Neuron (in vitro differentiated cells): Measurements from ENCODE around the gene PUS1.
"Not testable (repeated sequence)": the region's sequence is repeated elsewhere in the genome, so short reads cannot be mapped to it uniquely, and the experiment has no call there.

Source experiments
- H2AFZ ChIP-seq: one replicate; pipeline ENCODE4 v1.6.1; 2013; ENCODE audit warnings: low read depth, mild to moderate bottlenecking, inconsistent platforms, low read length, moderate library complexity
- H3K27me3 ChIP-seq: one replicate; pipeline ENCODE4 v1.6.1; 2013; ENCODE audit warnings: low read length; ENCODE audit not compliant: insufficient read depth
- H3K36me3 ChIP-seq: one replicate; pipeline ENCODE4 v1.6.1; 2013; ENCODE audit warnings: low read length; ENCODE audit not compliant: insufficient read depth
- H3K4me1 ChIP-seq: one replicate; pipeline ENCODE4 v1.6.1; 2013; ENCODE audit warnings: low read length; ENCODE audit not compliant: insufficient read depth
- H3K4me3 ChIP-seq: 2 replicates; pipeline ENCODE4 v1.5.1; 2013; ENCODE audit warnings: mild to moderate bottlenecking, low read length, moderate library complexity
- H3K9me3 ChIP-seq: one replicate; pipeline ENCODE4 v1.6.1; 2013; ENCODE audit warnings: low read length

Gene PUS1

GRCh38 chr12:131959116-131959515 is 30.0 kb downstream of the PUS1 start:
- Histone ChIP-seq H3K4me3 (no peak overlapping the region), H3K4me1 (peaks cover 12% of the 10 kb centered on the region), H2AFZ (no peak overlapping the region), H3K36me3 (peaks cover 22% of the 10 kb centered on the region), H3K27me3 (no peaks in the 10 kb centered on the region), H3K9me3 (no peaks in the 10 kb centered on the region)

- peaks cover 28% of the 10 kb centered on the region for H3K36me3 ChIP-seq
- H3K27me3 ChIP-seq: no peaks in the 10 kb centered on the region
- H3K4me1 ChIP-seq: peaks cover 12% of the 10 kb centered on the region
- no peak overlapping the region for H2AFZ ChIP-seq
- H3K9me3 ChIP-seq: no peaks in the 10 kb centered on the region
- H3K4me3 ChIP-seq: no peak overlapping the region
These were observed 30.8 kb downstream of the PUS1 start for GRCh38 chr12:131959641-131960589.

GRCh38 chr12:131960590-131961325 is 31.7 kb downstream of the PUS1 start:
- H2AFZ ChIP-seq, H3K9me3 ChIP-seq, H3K27me3 ChIP-seq, H3K4me3 ChIP-seq: not testable (repeated sequence)
- Histone ChIP-seq H3K36me3 (peaks cover 33% of the 10 kb centered on the region), H3K4me1 (peaks cover 12% of the 10 kb centered on the region)

GRCh38 chr12:131961328-131961727 is 32.3 kb downstream of the PUS1 start:
- H3K27me3 ChIP-seq, H3K9me3 ChIP-seq, H2AFZ ChIP-seq, H3K4me3 ChIP-seq: not testable (repeated sequence)
- peaks cover 35% of the 10 kb centered on the region for H3K36me3 ChIP-seq
- H3K4me1 ChIP-seq: peaks cover 12% of the 10 kb centered on the region

- no peak overlapping the region for H3K4me3 ChIP-seq
- no peak overlapping the region for H2AFZ ChIP-seq
- peaks cover 2% of the 10 kb centered on the region for H3K9me3 ChIP-seq
- peaks cover 35% of the 10 kb centered on the region for H3K36me3 ChIP-seq
- H3K4me1 ChIP-seq: peaks cover 12% of the 10 kb centered on the region
- no peaks in the 10 kb centered on the region for H3K27me3 ChIP-seq
These were observed 33.0 kb downstream of the PUS1 start for GRCh38 chr12:131962069-131962468.

GRCh38 chr12:131963381-131963780 is 34.3 kb downstream of the PUS1 start:
- Histone ChIP-seq H3K36me3 (peaks cover 35% of the 10 kb centered on the region), H3K27me3 (no peaks in the 10 kb centered on the region), H3K4me3 (no peak overlapping the region), H2AFZ (no peak overlapping the region), H3K9me3 (peaks cover 2% of the 10 kb centered on the region), H3K4me1 (peaks cover 12% of the 10 kb centered on the region)

GRCh38 chr12:131965073-131965472 is 36.0 kb downstream of the PUS1 start:
- Histone ChIP-seq H3K27me3 (no peaks in the 10 kb centered on the region), H3K36me3 (peaks cover 32% of the 10 kb centered on the region), H3K4me3 (no peak overlapping the region), H2AFZ (no peak overlapping the region), H3K4me1 (peaks cover 11% of the 10 kb centered on the region), H3K9me3 (peaks cover 2% of the 10 kb centered on the region)

GRCh38 chr12:131971226-131971625 is 42.1 kb downstream of the PUS1 start:
- Histone ChIP-seq H2AFZ (no peak overlapping the region), H3K4me1 (no peaks in the 10 kb centered on the region), H3K4me3 (no peak overlapping the region), H3K36me3 (peaks cover 8% of the 10 kb centered on the region), H3K9me3 (no peaks in the 10 kb centered on the region), H3K27me3 (no peaks in the 10 kb centered on the region)

- peaks cover 22% of the 10 kb centered on the region for H3K36me3 ChIP-seq
These were observed 46.2 kb downstream of the PUS1 start for GRCh38 chr12:131975228-131975627.

GRCh38 chr12:131979606-131980005 is 50.5 kb downstream of the PUS1 start:
- no peak overlapping the region for H3K4me3 ChIP-seq
- H3K4me1 ChIP-seq: no peaks in the 10 kb centered on the region
- H3K36me3 ChIP-seq: peaks cover 46% of the 10 kb centered on the region
- no peaks in the 10 kb centered on the region for H3K27me3 ChIP-seq
- H2AFZ ChIP-seq: no peak overlapping the region
- peaks cover 4% of the 10 kb centered on the region for H3K9me3 ChIP-seq

More at GRCh38 chr12:131975228-131975627, 46.2 kb downstream of the PUS1 start:
- Histone ChIP-seq H3K27me3 (no peaks in the 10 kb centered on the region), H3K4me3 (no peak overlapping the region), H2AFZ (no peak overlapping the region), H3K9me3 (peaks cover 4% of the 10 kb centered on the region), H3K4me1 (no peaks in the 10 kb centered on the region)

GRCh38 chr12:131980263-131980662 is 51.2 kb downstream of the PUS1 start:
- H3K36me3 ChIP-seq: peaks cover 50% of the 10 kb centered on the region
- H3K27me3 ChIP-seq: no peaks in the 10 kb centered on the region
- H2AFZ ChIP-seq: no peak overlapping the region
- no peak overlapping the region for H3K4me3 ChIP-seq
- peaks cover 4% of the 10 kb centered on the region for H3K9me3 ChIP-seq
- no peaks in the 10 kb centered on the region for H3K4me1 ChIP-seq

GRCh38 chr12:131981388-131981787 is 52.3 kb downstream of the PUS1 start:
- Histone ChIP-seq H3K36me3 (peaks cover 53% of the 10 kb centered on the region), H3K9me3 (peaks cover 4% of the 10 kb centered on the region), H2AFZ (no peak overlapping the region), H3K4me3 (no peak overlapping the region), H3K27me3 (no peaks in the 10 kb centered on the region), H3K4me1 (peaks cover 1% of the 10 kb centered on the region)

GRCh38 chr12:131982041-131982440 is 53.0 kb downstream of the PUS1 start:
- Histone ChIP-seq H3K9me3 (no peaks in the 10 kb centered on the region), H3K4me3 (no peak overlapping the region), H3K4me1 (peaks cover 8% of the 10 kb centered on the region), H3K36me3 (peaks cover 60% of the 10 kb centered on the region), H2AFZ (no peak overlapping the region), H3K27me3 (no peaks in the 10 kb centered on the region)
